HG03108 (cell line): ENCODE results near the gene TRH.
A peak's percentile ranks its signal among the peaks of the same experiment; 100 is the strongest.

Experiments
- ATAC-seq: cut with Tn5 transposase; IDR thresholded peaks from one replicate; pipeline ENCODE4 v1.9.1; 2021; ENCODE audit warnings: moderate library complexity; ENCODE audit not compliant: unreplicated experiment

The TRH gene

GRCh38 chr3:129974564-129974832 lies at the start of gene TRH:
TRH (plus strand) TSS chr3:129974720; CDS start chr3:129975817, 1,097 bp downstream.
- no peak for ATAC-seq

- no peak for ATAC-seq
Measured at GRCh38 chr3:129927072-129927471, 47.4 kb upstream of the TRH start.

GRCh38 chr3:129929383-129929782 lies 45.1 kb upstream of the TRH start:
- ATAC-seq, result no peak

- ATAC-seq, result no peak
Measured at GRCh38 chr3:129933471-129933870, 41.0 kb upstream of the TRH start.

- no peak for ATAC-seq
Measured at GRCh38 chr3:129934234-129935123, 40.0 kb upstream of the TRH start.

- no peak for ATAC-seq
Measured at GRCh38 chr3:129936757-129937156, 37.8 kb upstream of the TRH start.

- no peak for ATAC-seq
Measured at GRCh38 chr3:129937717-129938116, 36.8 kb upstream of the TRH start.

GRCh38 chr3:129938140-129938930 lies 36.2 kb upstream of the TRH start:
- ATAC-seq, result no peak

- ATAC-seq, result no peak
Measured at GRCh38 chr3:129940086-129940485, 34.4 kb upstream of the TRH start.

GRCh38 chr3:129942296-129942695 lies 32.2 kb upstream of the TRH start:
- peak; percentile 69 for ATAC-seq

- ATAC-seq, result no peak
Measured at GRCh38 chr3:129943020-129943419, 31.5 kb upstream of the TRH start.

- no peak for ATAC-seq
Measured at GRCh38 chr3:129944709-129945108, 29.8 kb upstream of the TRH start.

GRCh38 chr3:129947538-129948240 lies 26.8 kb upstream of the TRH start:
- ATAC-seq, result no peak

- no peak for ATAC-seq
Measured at GRCh38 chr3:129950318-129951046, 24.0 kb upstream of the TRH start.

- ATAC-seq, result no peak
Measured at GRCh38 chr3:129952556-129953355, 21.8 kb upstream of the TRH start.

- no peak for ATAC-seq
Measured at GRCh38 chr3:129953621-129954020, 20.9 kb upstream of the TRH start.

- ATAC-seq, result no peak
Measured at GRCh38 chr3:129954514-129954913, 20.0 kb upstream of the TRH start.

- ATAC-seq, result no peak
Measured at GRCh38 chr3:129956936-129957335, 17.6 kb upstream of the TRH start.

GRCh38 chr3:129958755-129959154 lies 15.8 kb upstream of the TRH start:
- no peak for ATAC-seq

- ATAC-seq, result no peak
Measured at GRCh38 chr3:129961141-129961541, 13.4 kb upstream of the TRH start.
